Body of pancreas (tissue), 4 donors: ENCODE data around the gene MAZ.

Source experiments
- POLR2A ChIP-seq, 3 donors: fragments of 450-650 bp; IDR thresholded peaks; one replicate each; pipeline ENCODE4 v1.6.1; 2016; ENCODE audit warnings: antibody characterized with exemption in 3 of 3, mild to moderate bottlenecking in 2 of 3
- TF ChIP-seq, protein P1 (sequence below), 7 experiments: fragments of 450-650 bp in 4 of 7; fragments of 200-600 bp in 3 of 7; sonication (generic) in 3 of 7; IDR thresholded peaks; one replicate each; pipeline ENCODE4 v1.5.1; 2016 to 2019; ENCODE audit warnings: antibody characterized with exemption in 7 of 7

DNA sequence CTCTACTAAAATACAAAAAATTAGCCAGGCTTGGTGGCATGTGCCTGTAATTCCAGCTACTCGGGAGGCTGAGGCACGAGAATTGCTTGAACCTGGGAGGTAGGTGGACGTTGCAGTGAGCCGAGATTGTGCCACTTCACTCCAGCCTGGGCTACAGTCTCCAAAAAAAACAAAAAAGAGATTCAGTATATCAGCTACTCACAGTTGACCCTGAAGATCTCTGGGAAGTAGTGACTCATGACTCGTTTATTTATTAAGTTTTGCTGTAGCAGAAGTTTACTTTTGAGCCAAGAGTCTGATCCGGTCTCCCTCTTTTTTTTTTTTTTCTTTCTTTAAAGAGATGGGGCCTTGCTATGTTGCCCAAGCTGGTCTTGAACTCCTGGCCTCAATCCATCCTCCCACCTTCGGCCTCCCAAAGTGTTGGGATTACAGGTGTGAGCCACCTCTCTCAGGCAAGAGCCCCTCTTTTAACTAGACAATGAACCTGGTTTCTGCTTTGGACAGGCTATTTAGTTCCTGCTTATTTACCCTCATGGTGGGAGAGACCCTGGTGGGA lies 18.3 kb downstream of the MAZ start:
- TF ChIP-seq, protein P1, sequence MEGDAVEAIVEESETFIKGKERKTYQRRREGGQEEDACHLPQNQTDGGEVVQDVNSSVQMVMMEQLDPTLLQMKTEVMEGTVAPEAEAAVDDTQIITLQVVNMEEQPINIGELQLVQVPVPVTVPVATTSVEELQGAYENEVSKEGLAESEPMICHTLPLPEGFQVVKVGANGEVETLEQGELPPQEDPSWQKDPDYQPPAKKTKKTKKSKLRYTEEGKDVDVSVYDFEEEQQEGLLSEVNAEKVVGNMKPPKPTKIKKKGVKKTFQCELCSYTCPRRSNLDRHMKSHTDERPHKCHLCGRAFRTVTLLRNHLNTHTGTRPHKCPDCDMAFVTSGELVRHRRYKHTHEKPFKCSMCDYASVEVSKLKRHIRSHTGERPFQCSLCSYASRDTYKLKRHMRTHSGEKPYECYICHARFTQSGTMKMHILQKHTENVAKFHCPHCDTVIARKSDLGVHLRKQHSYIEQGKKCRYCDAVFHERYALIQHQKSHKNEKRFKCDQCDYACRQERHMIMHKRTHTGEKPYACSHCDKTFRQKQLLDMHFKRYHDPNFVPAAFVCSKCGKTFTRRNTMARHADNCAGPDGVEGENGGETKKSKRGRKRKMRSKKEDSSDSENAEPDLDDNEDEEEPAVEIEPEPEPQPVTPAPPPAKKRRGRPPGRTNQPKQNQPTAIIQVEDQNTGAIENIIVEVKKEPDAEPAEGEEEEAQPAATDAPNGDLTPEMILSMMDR (IDR thresholded peaks at IDR 0.05) = no peak
- peak in 2 of 3 donors; percentile 23 to 36 for TF ChIP-seq POLR2A (IDR thresholded peaks at IDR 0.05)
